A549 treated with AZD9567 at 1 μM for 4 hours (cell line): ENCODE results near the gene CRYBA1. TPM values are rescaled to one million over a fixed set of nuclear protein-coding genes. Genes with fewer than 3 reads are reported as not detected.

Experiments used
- total RNA-seq: library from RNA; stranded (reverse); fragments of 200-300 nt; extraction: Qiagen RNA extraction; gene quantifications from 5 replicates; pipeline ENCODE4 v1.2.3, GENCODE V29; 2022; ENCODE audit not compliant: insufficient read depth

CRYBA1 gene, protein sequence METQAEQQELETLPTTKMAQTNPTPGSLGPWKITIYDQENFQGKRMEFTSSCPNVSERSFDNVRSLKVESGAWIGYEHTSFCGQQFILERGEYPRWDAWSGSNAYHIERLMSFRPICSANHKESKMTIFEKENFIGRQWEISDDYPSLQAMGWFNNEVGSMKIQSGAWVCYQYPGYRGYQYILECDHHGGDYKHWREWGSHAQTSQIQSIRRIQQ
- not detected in 5 replicates for total RNA-seq

DNA sequence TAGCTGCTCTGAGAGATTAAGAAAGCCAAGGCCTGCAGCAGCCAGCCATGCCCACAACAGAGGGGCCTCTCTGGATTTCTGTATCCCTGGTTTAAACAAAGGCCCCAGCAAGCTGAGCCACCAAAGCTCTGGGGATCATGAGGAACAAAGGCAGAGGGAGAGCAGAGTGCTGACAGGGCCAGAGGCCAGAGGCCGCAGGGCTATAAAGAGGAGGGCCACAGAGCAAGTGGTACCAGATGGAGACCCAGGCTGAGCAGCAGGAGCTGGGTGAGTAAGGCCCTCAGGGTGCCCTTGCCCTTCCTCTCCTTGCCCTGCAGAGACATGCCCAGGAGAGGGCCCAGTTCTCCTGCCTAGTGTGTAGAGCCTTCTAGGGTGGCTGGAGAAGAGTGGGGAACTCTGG, at the start of gene CRYBA1:
Gene CRYBA1, plus strand, starts transcription at position 232 of the 400 bp plus-strand sequence. Its CDS starts 5 bp downstream, at position 237.

GRCh38 chr17:29293890-29294579, 47.4 kb downstream of the CRYBA1 start, which contains the start of gene NUFIP2:
Gene NUFIP2, minus strand, starts transcription at chr17:29294148. Its CDS starts 89 bp downstream, at chr17:29294059.

Other genes starting within 250 kb of the CRYBA1 start
- gene SEZ6, start 240.8 kb upstream of the CRYBA1 start, total RNA-seq, result 0.05 TPM in 1 of 5 replicates, not detected in the others
- gene PIPOX, start 203.7 kb upstream of the CRYBA1 start, total RNA-seq, result 0.15 to 0.26 TPM (median 0.22 TPM) in 3 of 5 replicates, not detected in the others
- 21.9 to 29.7 TPM (median 24.5 TPM) in 5 replicates for gene MYO18A, start 66.5 kb upstream of the CRYBA1 start, total RNA-seq
- gene NUFIP2, start 47.3 kb downstream of the CRYBA1 start, total RNA-seq, result 40.3 to 67.4 TPM (median 58.0 TPM) in 5 replicates
- 15.1 to 27.7 TPM (median 24.6 TPM) in 5 replicates for gene TAOK1, start 143.5 kb downstream of the CRYBA1 start, total RNA-seq